ENCODE results near the gene FAP.

- TF ChIP-seq CTCF (IDR thresholded peaks at IDR 0.05; ENCODE audit: poor library complexity): no peak
- TF ChIP-seq EZH2 (IDR thresholded peaks at IDR 0.05; ENCODE audit: borderline replicate concordance): no peak
These were observed 24.8 kb upstream of the FAP start for GRCh38 chr2:162267996-162268395.

All from hepatocyte (in vitro differentiated cells).